ENCODE results near the gene AP1M1.

DNA sequence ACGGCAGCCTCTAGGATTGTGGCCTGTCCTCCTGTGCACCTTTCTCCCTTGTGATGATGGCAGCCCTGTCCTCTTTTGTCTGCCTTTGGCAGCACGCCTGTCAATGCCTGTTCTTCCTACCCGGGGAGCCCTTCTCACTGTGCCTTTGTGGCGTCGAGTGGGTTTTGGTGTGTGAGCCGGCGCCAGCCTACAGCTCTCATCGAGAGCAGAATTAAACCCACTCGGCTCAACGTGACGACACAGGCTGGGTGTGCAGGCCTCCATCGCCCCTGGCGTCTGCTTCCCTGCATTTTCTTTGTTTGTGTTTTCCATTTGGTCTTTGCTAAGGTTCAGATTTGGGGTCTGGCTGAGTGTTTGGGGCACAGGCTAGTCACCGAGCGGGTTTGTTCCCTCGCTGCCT, 34.4 kb downstream of the AP1M1 start:
- TF ChIP-seq, protein P1, sequence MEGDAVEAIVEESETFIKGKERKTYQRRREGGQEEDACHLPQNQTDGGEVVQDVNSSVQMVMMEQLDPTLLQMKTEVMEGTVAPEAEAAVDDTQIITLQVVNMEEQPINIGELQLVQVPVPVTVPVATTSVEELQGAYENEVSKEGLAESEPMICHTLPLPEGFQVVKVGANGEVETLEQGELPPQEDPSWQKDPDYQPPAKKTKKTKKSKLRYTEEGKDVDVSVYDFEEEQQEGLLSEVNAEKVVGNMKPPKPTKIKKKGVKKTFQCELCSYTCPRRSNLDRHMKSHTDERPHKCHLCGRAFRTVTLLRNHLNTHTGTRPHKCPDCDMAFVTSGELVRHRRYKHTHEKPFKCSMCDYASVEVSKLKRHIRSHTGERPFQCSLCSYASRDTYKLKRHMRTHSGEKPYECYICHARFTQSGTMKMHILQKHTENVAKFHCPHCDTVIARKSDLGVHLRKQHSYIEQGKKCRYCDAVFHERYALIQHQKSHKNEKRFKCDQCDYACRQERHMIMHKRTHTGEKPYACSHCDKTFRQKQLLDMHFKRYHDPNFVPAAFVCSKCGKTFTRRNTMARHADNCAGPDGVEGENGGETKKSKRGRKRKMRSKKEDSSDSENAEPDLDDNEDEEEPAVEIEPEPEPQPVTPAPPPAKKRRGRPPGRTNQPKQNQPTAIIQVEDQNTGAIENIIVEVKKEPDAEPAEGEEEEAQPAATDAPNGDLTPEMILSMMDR (IDR thresholded peaks at IDR 0.05): no peak
- TF ChIP-seq POLR2A (IDR thresholded peaks at IDR 0.05) (no peak), POLR2AphosphoS5 (IDR thresholded peaks at IDR 0.05; ENCODE audit: insufficient read depth in 1 of 2, low read depth in 1 of 2) (no peak)

All from vagina (tissue), 2 donors.